PC-3 (cell line): ENCODE measurements around the gene HS3ST5. TPM values are rescaled to one million over a fixed set of nuclear protein-coding genes. Genes with fewer than 3 reads are reported as not detected.

Experiments used
- ATAC-seq: fragments of 200-7000 bp; cut with Tn5 transposase; 2 replicates; pipeline ENCODE4 v1.9.1; 2020; ENCODE audit warnings: mild to moderate bottlenecking, moderate library complexity
- BruUV-seq: library from RNA; stranded (reverse); fragments of 400-500 nt; replicated peaks from 2 replicates; lab custom pipeline; 2021; lab: Mats Ljungman, UMichigan
- CTCF ChIA-PET: fragments of 300-600 bp; sonication (Branson Sonifier 250); formaldehyde crosslinking; loops from one replicate; lab custom pipeline; 2022; ENCODE audit warnings: antibody characterized with exemption; lab: Charles Lee
- POLR2A ChIA-PET: fragments of 300-600 bp; sonication (Branson Sonifier 250); formaldehyde crosslinking; loops from one replicate; lab custom pipeline; 2022; ENCODE audit warnings: antibody characterized with exemption; ENCODE audit not compliant: unreplicated experiment; lab: Charles Lee
- DNase-seq: peaks from one replicate; pipeline ENCODE4 v3.0.0-alpha.2; 2015
- H2AFZ ChIP-seq: fragments of 300-600 bp; sonication (generic); 2 replicates; pipeline ENCODE4 v1.6.0; 2016; ENCODE audit warnings: antibody characterized with exemption, low read length
- H3F3A ChIP-seq: fragments of 300-600 bp; sonication (generic); one replicate; pipeline ENCODE4 v1.6.0; 2017; ENCODE audit warnings: antibody characterized with exemption, low read length, control low read depth, mild to moderate bottlenecking; ENCODE audit not compliant: unreplicated experiment
- H3K27ac ChIP-seq: fragments of 300-600 bp; sonication (generic); 2 replicates; pipeline ENCODE4 v1.5.1; 2016; ENCODE audit warnings: mild to moderate bottlenecking, low read length
- H3K27me3 ChIP-seq: fragments of 300-600 bp; sonication (generic); 2 replicates; pipeline ENCODE4 v1.6.1; 2016; ENCODE audit warnings: low read length, mixed read lengths
- H3K36me3 ChIP-seq: fragments of 300-600 bp; sonication (generic); 2 replicates; pipeline ENCODE4 v1.6.1; 2016; ENCODE audit warnings: low read depth, mixed run types, low read length, mixed read lengths
- H3K4me1 ChIP-seq: fragments of 300-600 bp; sonication (generic); 2 replicates; pipeline ENCODE4 v1.5.1; 2016; ENCODE audit warnings: low read length; ENCODE audit not compliant: insufficient read depth
- H3K4me2 ChIP-seq: fragments of 300-600 bp; sonication (generic); 2 replicates; pipeline ENCODE4 v1.6.0; 2016; ENCODE audit warnings: low read length
- H3K4me3 ChIP-seq: fragments of 300-600 bp; sonication (generic); 2 replicates; pipeline ENCODE4 v1.5.1; 2016; ENCODE audit warnings: mild to moderate bottlenecking, low read length, mixed read lengths
- H3K79me2 ChIP-seq: fragments of 300-600 bp; sonication (generic); 2 replicates; pipeline ENCODE4 v1.6.1; 2017; ENCODE audit warnings: low read length, mixed read lengths
- H3K9ac ChIP-seq: fragments of 300-600 bp; sonication (generic); 2 replicates; pipeline ENCODE4 v1.6.0; 2016; ENCODE audit warnings: mild to moderate bottlenecking, low read length
- H3K9me2 ChIP-seq: fragments of 300-600 bp; sonication (generic); replicated peaks from 2 replicates; pipeline ENCODE4 v1.6.1; 2016; ENCODE audit warnings: mixed run types, low read length, mixed read lengths
- H3K9me3 ChIP-seq: fragments of 300-600 bp; sonication (generic); 2 replicates; pipeline ENCODE4 v1.6.1; 2016; ENCODE audit warnings: low read length, mixed read lengths
- H4K20me1 ChIP-seq: fragments of 300-600 bp; sonication (generic); 2 replicates; pipeline ENCODE4 v1.6.1; 2016; ENCODE audit warnings: low read length, mixed read lengths
- CTCF ChIP-seq: fragments of 300-600 bp; sonication (generic); conservative IDR thresholded peaks from 2 replicates; pipeline ENCODE4 v1.5.1; 2017; ENCODE audit warnings: antibody characterized with exemption, low read depth, mild to moderate bottlenecking, low read length
- EZH2 ChIP-seq: fragments of 300-600 bp; sonication (generic); IDR thresholded peaks from one replicate; pipeline ENCODE4 v1.6.1; 2017; ENCODE audit warnings: antibody characterized with exemption, mild to moderate bottlenecking, low read length; ENCODE audit not compliant: unreplicated experiment
- EZH2phosphoT487 ChIP-seq: fragments of 300-600 bp; sonication (generic); IDR thresholded peaks from 2 replicates; pipeline ENCODE4 v1.6.1; 2018; ENCODE audit warnings: mild to moderate bottlenecking, antibody characterized with exemption, low read length, borderline replicate concordance
- intact Hi-C: fragments of 100-400 bp; cut with micrococcal nuclease; formaldehyde crosslinking; loops from 2 replicates; pipeline ENCODE4 v1.9.0; 2023
- total RNA-seq: library from RNA; depleted of rRNA; stranded (reverse); fragments of >200 nt; gene quantifications from 2 replicates; pipeline ENCODE4 v1.2.3, GENCODE V29; 2014

Gene HS3ST5
- total RNA-seq, 1 experiment from 2014 or later = 1.2 TPM

GRCh38 chr6:114362957-114363356 is 20.1 kb upstream of the HS3ST5 start:
- Histone ChIP-seq H3K9me2 (no peaks in the 10 kb centered on the region), H3K4me3 (no peak overlapping the region), H4K20me1 (no peaks in the 10 kb centered on the region), H3K27ac (no peak overlapping the region), H3K4me1 (peaks cover 33% of the 10 kb centered on the region), H3K27me3 (no peaks in the 10 kb centered on the region), H3K36me3 (no peaks in the 10 kb centered on the region), H3K79me2 (no peaks in the 10 kb centered on the region), H3K9ac (no peak overlapping the region), H2AFZ (no peak overlapping the region), H3K9me3 (no peaks in the 10 kb centered on the region), H3K4me2 (no peak overlapping the region), H3F3A (peaks cover 4% of the 10 kb centered on the region)
- TF ChIP-seq CTCF (no peak), EZH2 (no peak), EZH2phosphoT487 (no peak)
- intact Hi-C loops = no loop called here
- no TSS peak for BruUV-seq
- ATAC-seq = no peak
- no peak for DNase-seq
- ChIA-PET CTCF (no interaction called here), POLR2A (no interaction called here)

DNA sequence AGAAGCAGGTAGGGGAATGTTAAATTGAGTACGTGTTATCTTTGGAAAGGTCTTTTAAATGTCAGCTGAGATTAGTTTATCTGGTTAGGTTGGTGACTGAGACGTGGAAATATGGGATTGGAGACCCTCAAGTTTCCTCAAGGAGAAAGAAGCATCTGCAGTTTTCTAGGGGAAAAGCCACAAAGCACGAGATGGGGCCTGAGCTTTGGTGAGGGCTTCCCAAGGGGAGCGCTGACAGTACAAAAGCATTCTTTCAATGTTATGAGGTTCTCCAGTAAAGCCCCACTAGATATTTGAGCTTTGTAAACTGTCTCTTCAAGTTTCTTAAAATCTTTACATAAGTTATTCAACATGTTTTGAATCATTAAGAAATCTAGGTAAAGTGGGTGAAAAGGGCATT is 19.6 kb upstream of the HS3ST5 start:
- DNase-seq = no peak
- Histone ChIP-seq H3K4me1 (peaks cover 29% of the 10 kb centered on the region), H3F3A (no peaks in the 10 kb centered on the region), H3K9me2 (no peaks in the 10 kb centered on the region), H4K20me1 (no peaks in the 10 kb centered on the region), H3K27me3 (no peaks in the 10 kb centered on the region), H3K9ac (no peak overlapping the region), H3K36me3 (no peaks in the 10 kb centered on the region), H3K9me3 (no peaks in the 10 kb centered on the region), H3K4me3 (no peak overlapping the region), H3K4me2 (no peak overlapping the region), H2AFZ (no peak overlapping the region), H3K27ac (no peak overlapping the region), H3K79me2 (no peaks in the 10 kb centered on the region)
- TF ChIP-seq EZH2 = no peak
- TF ChIP-seq CTCF = no peak
- no TSS peak for BruUV-seq
- ATAC-seq = no peak
- ChIA-PET CTCF (no interaction called here), POLR2A (no interaction called here)
- intact Hi-C loops = no loop called here

DNA sequence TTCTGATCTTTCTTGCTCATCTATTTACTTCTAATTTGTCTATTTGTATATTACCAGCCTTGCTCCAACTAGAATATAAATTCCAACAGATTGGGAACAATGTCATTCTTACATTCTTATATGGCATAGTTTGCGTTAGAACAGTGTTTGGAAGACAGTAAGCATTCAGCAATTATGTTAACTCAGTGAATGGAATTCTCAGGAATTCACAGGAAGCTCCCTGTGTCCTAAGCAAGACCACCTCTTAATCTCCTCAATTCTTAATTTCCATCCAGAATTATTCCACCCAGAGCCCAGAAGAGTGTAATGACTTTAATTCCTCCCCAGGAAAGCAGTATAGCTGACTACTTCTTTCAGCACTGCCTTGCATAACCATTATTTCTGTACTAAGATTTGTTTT is 18.2 kb upstream of the HS3ST5 start:
- DNase-seq (no peak), ATAC-seq (no peak)
- Histone ChIP-seq H3K4me1 (peaks cover 18% of the 10 kb centered on the region), H3K27me3 (no peaks in the 10 kb centered on the region), H3F3A (no peaks in the 10 kb centered on the region), H3K9me3 (no peaks in the 10 kb centered on the region), H3K9me2 (no peaks in the 10 kb centered on the region), H3K27ac (no peak overlapping the region), H4K20me1 (no peaks in the 10 kb centered on the region), H3K4me3 (no peak overlapping the region), H3K79me2 (no peaks in the 10 kb centered on the region), H3K9ac (no peak overlapping the region), H2AFZ (no peak overlapping the region), H3K36me3 (no peaks in the 10 kb centered on the region), H3K4me2 (no peak overlapping the region)
- ChIA-PET CTCF (no interaction called here), POLR2A (no interaction called here)
- BruUV-seq = no TSS peak
- TF ChIP-seq CTCF (no peak), EZH2 (no peak), EZH2phosphoT487 (no peak)
- intact Hi-C loops = no loop called here
